GM12801 (cell line): Measurements from ENCODE around the gene CLCN2.

Experiments
- CTCF ChIP-seq: IDR thresholded peaks from one replicate; pipeline ENCODE4 v1.5.1; 2011; ENCODE audit warnings: control low read depth; ENCODE audit not compliant: insufficient read length; ENCODE audit errors: extremely low read depth

Gene CLCN2

GRCh38 chr3:184379358-184380184 is 18.2 kb upstream of the CLCN2 start, which contains the start of gene CHRD:
Gene CHRD (plus strand): TSS chr3:184380054. CDS start chr3:184380319, 265 bp downstream.
- no peak for TF ChIP-seq CTCF

- no peak for TF ChIP-seq CTCF
Measured at GRCh38 chr3:184378651-184379357, 17.4 kb upstream of the CLCN2 start.

- TF ChIP-seq CTCF, result no peak
Measured at GRCh38 chr3:184377882-184378445, 16.6 kb upstream of the CLCN2 start, which contains the start of gene THPO. Gene THPO (minus strand): TSS chr3:184378207. CDS start chr3:184376259, 1,948 bp downstream.

GRCh38 chr3:184377374-184377773 is 16.0 kb upstream of the CLCN2 start:
- TF ChIP-seq CTCF, result no peak

GRCh38 chr3:184375747-184376461 is 14.5 kb upstream of the CLCN2 start:
- no peak for TF ChIP-seq CTCF

GRCh38 chr3:184373422-184373821 is 12.0 kb upstream of the CLCN2 start:
- TF ChIP-seq CTCF, result no peak

GRCh38 chr3:184372911-184373310 is 11.5 kb upstream of the CLCN2 start:
- no peak for TF ChIP-seq CTCF
